Skeletal muscle satellite cell (primary cell): ENCODE measurements around the gene DDX23. TPM values are rescaled to one million over a fixed set of nuclear protein-coding genes. Genes with fewer than 3 reads are reported as not detected.

ENCODE experiments used
- H3K27me3 ChIP-seq: 2 replicates; pipeline ENCODE4 v1.7.0; 2013; ENCODE audit warnings: low read length; ENCODE audit not compliant: control insufficient read depth, insufficient read depth
- H3K36me3 ChIP-seq: 2 replicates; pipeline ENCODE4 v1.7.0; 2013; ENCODE audit warnings: mild to moderate bottlenecking, control low read depth, low read length; ENCODE audit not compliant: insufficient read depth
- H3K4me1 ChIP-seq: 2 replicates; pipeline ENCODE4 v1.7.0; 2013; ENCODE audit warnings: low read length; ENCODE audit not compliant: control insufficient read depth, insufficient read depth
- H3K4me2 ChIP-seq: 2 replicates; pipeline ENCODE4 v1.7.0; 2013; ENCODE audit warnings: mild to moderate bottlenecking, low read length
- H3K4me3 ChIP-seq: 2 replicates; pipeline ENCODE4 v1.7.0; 2013; ENCODE audit warnings: low read length
- H3K9ac ChIP-seq: 2 replicates; pipeline ENCODE4 v1.7.0; 2013; ENCODE audit warnings: mild to moderate bottlenecking, low read depth, low read length, moderate library complexity
- H3K9me3 ChIP-seq: replicated peaks from 2 replicates; pipeline ENCODE4 v1.7.0; 2013; ENCODE audit warnings: mild to moderate bottlenecking, control low read depth, low read length
- total RNA-seq: library from RNA; depleted of rRNA; stranded (reverse); fragments of >200 nt; gene quantifications from 2 replicates; pipeline ENCODE4 v1.2.3, GENCODE V29; 2012; rRNA removed

Gene DDX23
- total RNA-seq: 48.1 and 53.5 TPM in 2 replicates

DNA sequence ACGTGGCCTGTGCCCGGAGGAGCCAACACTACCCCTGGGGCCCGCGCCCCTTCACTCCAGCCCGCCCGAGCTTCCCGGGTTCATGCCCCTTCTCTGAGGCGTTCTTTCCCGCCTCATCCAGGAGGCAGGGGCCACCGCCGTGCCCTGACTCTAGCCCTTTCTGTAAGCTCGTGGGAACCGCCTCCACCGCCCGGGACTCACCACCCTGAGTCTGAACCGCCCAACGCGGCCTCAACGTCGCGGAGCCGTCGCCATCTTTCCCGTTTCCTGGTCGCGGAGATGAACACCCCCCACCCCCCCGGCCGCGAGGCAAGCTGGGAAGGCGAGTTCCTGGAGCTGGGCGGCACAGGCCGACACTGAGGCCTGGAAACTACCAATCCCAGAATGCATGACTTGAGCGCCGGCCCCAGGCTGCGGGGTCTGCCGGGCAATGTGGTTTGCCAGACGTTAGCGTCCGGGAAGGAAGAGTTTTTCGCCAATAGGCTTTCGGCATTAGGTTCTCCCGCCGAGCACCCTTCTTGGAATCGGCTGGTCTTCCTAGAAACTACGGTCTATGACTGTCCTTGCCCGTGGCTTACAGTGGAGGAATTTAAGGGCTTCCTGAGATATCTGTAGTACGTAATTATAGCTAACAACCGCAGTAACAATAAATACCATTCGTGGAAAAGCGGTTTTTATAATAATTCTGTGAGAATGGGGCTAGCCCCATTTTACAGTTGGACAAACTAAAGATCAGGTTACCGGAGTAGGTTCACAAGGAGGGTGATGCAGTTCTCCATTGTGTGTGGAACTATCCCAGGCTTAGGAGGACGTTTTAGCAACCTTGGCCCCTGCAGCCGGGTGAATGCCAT is at the start of gene DDX23:
Gene DDX23, minus strand, starts transcription at position 281 of the 851 bp plus-strand sequence. CDS start 6,381 bp downstream, outside the sequence.
- H3K36me3 ChIP-seq: no peaks in the 10 kb centered on the region
- H3K4me1 ChIP-seq: peaks cover 20% of the 10 kb centered on the region
- H3K9ac ChIP-seq: peak within 1 kb of the TSS; percentile 93
- H3K4me3 ChIP-seq: peak within 1 kb of the TSS; percentile 89
- peak within 1 kb of the TSS; percentile 82 for H3K4me2 ChIP-seq
- peaks cover 7% of the 10 kb centered on the region for H3K27me3 ChIP-seq
- no peaks in the 10 kb centered on the region for H3K9me3 ChIP-seq

DNA sequence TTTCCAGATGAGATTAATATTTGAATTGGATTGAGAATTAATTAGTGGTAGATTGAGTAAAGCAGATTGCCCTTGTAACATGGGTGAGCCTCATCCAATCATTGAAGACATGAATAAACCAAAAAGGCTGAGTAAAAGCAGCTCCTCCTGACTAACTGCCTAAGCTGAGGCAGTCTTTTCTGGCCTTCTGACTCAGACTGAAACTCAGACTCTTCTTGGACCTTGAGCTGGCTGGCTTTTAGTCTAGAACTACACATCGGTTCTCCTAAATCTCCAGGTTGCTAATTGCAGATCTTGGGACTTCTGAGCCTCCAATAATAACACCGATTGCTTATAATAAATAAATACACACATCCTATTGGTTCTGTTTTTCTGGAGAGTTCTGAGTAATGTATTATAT is 49.3 kb upstream of the DDX23 start:
- Histone ChIP-seq H3K4me3 (no peak overlapping the region), H3K9ac (no peak overlapping the region), H3K4me2 (no peak overlapping the region), H3K36me3 (no peaks in the 10 kb centered on the region), H3K4me1 (peaks cover 5% of the 10 kb centered on the region), H3K9me3 (no peaks in the 10 kb centered on the region), H3K27me3 (peaks cover 9% of the 10 kb centered on the region)

DNA sequence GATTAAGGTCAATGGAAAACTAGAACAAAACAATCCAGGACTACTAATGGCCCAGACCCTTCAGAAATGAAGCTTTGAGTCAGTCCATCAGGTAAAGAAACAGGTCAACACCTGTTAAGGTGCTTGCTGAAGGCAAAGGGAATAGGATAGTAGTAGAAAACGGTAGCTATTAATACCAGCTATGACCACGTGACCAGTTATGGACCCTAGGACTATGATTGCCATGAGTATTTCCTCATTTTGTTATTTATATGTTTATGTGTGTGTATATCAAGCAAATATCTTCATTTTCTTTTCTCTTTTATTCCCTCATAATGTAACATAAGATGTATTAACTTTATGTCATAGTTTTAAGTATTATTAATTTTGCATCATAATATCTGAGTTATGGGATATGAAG is 47.7 kb upstream of the DDX23 start:
- Histone ChIP-seq H3K9ac (no peak overlapping the region), H3K4me2 (no peak overlapping the region), H3K36me3 (no peaks in the 10 kb centered on the region)

DNA sequence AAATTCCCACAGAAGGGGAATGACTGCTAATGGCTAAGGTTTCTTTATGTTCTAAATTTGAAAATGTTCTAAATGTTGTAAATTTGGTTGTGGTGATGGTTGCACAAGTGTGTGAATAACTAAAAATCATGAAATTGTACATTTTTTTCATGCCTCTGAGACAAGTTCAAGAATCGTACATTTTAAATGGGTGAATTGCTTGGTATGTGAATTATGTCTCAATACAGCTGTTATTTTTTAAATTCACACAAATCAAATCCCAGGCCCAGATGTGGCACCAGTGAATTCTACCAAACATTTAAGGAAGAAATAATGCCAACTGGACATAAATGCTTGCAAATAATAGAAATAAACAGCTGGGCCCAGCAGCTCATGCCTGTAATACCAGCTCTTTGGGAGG is 42.3 kb upstream of the DDX23 start:
- Histone ChIP-seq H3K36me3 (no peaks in the 10 kb centered on the region), H3K9me3 (no peaks in the 10 kb centered on the region), H3K9ac (no peak overlapping the region), H3K4me1 (peaks cover 6% of the 10 kb centered on the region), H3K27me3 (peaks cover 23% of the 10 kb centered on the region), H3K4me2 (no peak overlapping the region), H3K4me3 (no peak overlapping the region)

More for the DNA sequence above, 47.7 kb upstream of the DDX23 start:
- H3K9me3 ChIP-seq: no peaks in the 10 kb centered on the region
- H3K4me1 ChIP-seq: peaks cover 5% of the 10 kb centered on the region
- H3K27me3 ChIP-seq: peaks cover 9% of the 10 kb centered on the region
- H3K4me3 ChIP-seq: no peak overlapping the region

DNA sequence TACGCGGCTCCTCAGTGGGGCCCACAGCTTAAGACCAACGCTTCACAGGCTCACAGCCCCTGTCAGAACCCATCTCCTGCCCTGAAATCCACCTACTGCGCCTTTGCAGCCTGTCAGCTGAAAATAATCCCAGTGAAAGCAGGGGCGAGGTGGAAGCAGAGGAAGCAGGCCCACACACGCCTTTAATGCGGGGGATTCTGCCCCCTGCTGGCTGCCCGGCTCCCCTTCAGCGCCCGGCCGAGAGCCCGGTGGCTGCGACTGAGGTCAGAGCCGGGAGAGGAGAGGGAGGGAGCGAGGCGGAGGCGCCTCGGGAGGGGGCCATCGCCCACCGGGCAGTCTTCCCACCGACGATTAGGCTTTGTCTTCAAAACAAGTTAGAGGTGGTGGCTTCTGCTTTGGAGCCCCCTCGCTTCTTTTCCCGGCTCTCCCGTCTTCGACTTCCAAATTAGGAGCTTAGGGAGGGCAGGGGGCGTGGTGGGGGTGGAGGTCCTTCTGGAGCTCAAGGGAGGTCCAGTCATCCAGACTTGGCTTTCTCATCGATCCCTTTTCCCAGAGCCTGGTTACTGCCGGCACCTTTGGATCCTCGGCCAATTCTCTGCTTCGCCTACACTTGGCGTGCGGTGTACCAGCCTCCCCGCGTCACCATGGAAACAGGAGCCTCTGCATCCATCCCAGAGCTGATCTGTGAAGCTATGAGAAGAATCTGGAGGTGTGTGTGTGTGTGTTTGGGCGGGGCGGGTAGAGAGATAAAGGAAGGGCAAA is 38.9 kb upstream of the DDX23 start:
- Histone ChIP-seq H3K9me3 (no peaks in the 10 kb centered on the region), H3K9ac (peak overlapping the region; percentile 49), H3K4me2 (peak overlapping the region; percentile 85), H3K27me3 (peaks cover 14% of the 10 kb centered on the region), H3K4me3 (peak overlapping the region; percentile 61), H3K4me1 (peaks cover 6% of the 10 kb centered on the region), H3K36me3 (no peaks in the 10 kb centered on the region)

DNA sequence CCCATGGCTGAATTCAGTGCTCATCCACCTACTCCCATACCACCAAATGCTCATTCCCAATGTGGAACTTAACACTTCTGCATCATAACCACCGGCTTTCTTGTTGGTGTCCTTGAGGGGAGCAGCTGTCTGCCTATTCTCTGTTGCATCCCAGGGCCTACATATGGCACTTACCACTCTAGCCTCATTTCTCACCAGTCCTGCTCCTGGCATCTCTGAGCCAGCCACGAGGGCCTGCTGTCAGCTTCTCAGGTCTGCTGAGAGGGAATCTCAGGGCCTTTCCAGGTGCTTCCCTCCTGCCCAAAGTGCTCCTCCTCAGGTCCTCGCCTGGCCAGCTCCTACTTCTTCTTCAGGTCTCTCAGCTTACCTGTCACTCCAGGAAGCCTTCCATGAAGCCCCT is 37.7 kb upstream of the DDX23 start:
- H3K9ac ChIP-seq: no peak overlapping the region
- H3K4me1 ChIP-seq: peaks cover 6% of the 10 kb centered on the region
- no peaks in the 10 kb centered on the region for H3K36me3 ChIP-seq
- H3K4me3 ChIP-seq: no peak overlapping the region
- no peaks in the 10 kb centered on the region for H3K9me3 ChIP-seq
- H3K27me3 ChIP-seq: peaks cover 16% of the 10 kb centered on the region
- no peak overlapping the region for H3K4me2 ChIP-seq

DNA sequence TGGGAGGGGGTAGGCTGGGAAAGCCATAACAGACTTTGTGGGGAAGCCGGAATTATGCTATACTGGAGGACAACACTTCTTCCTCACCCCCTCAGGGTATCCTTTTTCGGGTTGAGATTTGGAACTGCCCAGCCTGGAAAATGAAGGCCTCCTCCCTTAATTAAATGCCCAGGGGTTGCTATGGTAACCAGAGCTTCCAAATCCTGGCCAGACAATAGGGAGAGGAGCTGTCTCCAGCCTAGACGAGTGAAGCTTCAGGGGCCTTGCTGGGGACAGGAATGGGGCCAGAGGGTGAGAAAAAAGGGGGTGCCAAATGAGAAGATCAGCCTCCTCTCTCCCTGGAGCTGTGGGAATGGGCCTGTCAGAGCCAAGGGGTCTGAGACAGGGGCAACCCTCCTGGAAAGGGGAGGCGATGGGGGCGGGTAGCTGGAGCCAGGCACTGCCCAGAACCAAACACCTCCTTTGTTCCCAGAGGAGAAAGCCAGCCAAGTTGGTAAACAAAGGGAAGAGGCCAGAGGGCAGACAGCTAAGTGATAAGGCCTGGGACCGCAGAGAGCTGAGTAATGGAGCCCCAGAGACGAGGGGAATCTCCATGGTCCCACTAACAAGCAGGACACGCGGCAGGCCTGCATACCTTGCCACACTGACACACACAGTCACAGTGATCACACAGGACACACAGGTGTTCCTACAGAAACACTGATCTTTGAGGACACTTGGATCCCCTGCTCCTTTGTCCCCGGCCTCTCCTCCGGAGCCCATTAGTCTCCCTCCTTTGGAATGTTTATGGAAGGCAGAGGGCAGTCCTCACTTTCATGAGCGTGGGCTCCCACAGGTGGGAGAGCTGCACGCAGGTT is 31.6 kb upstream of the DDX23 start:
- Histone ChIP-seq H3K9ac (no peak overlapping the region), H3K36me3 (no peaks in the 10 kb centered on the region), H3K4me3 (no peak overlapping the region), H3K4me1 (no peaks in the 10 kb centered on the region), H3K27me3 (peaks cover 50% of the 10 kb centered on the region), H3K4me2 (no peak overlapping the region), H3K9me3 (no peaks in the 10 kb centered on the region)

DNA sequence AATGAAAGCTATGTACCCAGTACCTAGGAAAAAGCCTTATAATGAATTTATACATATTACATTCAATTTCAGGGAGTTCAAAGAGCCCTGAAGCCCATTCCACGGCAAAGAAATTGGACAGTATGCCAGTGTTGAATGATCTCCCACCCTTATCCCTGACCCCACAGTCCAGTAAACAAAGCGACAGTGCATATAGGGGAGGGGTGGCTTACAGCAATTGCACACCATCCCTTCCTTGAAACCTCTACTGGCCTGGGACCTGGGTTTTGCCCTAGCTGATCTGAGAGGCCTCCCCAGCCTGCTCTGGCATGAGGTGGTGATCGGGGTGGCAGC is 31.0 kb upstream of the DDX23 start:
- no peaks in the 10 kb centered on the region for H3K9me3 ChIP-seq
- H3K9ac ChIP-seq: no peak overlapping the region
- H3K36me3 ChIP-seq: no peaks in the 10 kb centered on the region
- no peak overlapping the region for H3K4me2 ChIP-seq
- no peak overlapping the region for H3K4me3 ChIP-seq
- peaks cover 53% of the 10 kb centered on the region for H3K27me3 ChIP-seq
- H3K4me1 ChIP-seq: no peaks in the 10 kb centered on the region

DNA sequence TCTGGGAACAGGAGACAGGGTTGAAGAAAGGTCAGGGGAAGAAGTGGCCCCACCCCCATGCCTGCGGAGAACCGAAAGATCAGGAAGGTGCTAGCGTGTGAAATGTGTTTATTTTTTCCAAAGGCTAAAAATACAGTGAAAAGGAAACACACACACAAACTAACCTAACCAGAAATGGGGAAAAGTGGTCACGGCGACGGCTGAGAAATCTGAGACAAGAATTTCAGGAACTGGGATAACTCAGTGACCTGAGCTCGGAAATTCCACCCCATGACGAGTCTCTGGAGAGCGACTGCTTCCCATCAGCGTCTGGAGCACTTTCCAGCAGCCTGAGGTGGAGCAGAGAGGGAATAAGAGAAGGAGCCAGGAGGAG is 30.3 kb upstream of the DDX23 start:
- H3K36me3 ChIP-seq: no peaks in the 10 kb centered on the region
- H3K4me1 ChIP-seq: no peaks in the 10 kb centered on the region
- H3K27me3 ChIP-seq: peaks cover 53% of the 10 kb centered on the region
- H3K9me3 ChIP-seq: no peaks in the 10 kb centered on the region
- no peak overlapping the region for H3K4me3 ChIP-seq
- H3K4me2 ChIP-seq: peak overlapping the region; percentile 34
- no peak overlapping the region for H3K9ac ChIP-seq

DNA sequence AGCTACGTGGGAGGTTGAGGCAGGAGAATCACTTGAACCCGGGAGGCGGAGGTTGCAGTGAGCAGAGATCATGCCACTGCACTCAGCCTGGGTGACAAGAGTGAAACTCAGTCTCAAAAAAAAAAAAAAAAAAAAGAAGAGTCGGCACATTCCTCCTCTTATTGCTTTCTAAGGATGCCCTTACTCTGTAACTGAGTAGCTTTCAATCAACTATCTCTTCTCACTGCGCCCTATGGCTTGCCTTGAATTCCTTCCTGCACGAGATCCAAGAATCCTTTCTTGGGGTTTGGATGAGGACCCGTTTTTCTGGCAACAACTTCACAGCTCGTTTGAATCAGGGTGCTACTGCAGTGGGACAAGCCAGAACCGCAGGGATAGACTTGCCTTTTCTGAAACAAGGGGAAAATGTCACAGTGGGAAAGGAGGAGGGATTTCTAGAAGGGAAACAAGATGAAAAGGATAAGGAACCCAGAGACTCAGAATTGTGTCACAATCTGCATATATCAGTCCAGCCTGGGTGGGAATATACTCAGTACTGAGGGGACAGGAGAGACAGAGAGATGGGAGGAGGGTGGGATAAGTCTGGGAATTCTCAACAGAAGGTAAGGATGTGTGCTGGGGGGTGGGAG is 29.8 kb upstream of the DDX23 start:
- no peak overlapping the region for H3K4me3 ChIP-seq
- no peaks in the 10 kb centered on the region for H3K36me3 ChIP-seq
- peaks cover 53% of the 10 kb centered on the region for H3K27me3 ChIP-seq
- no peak overlapping the region for H3K9ac ChIP-seq
- H3K4me1 ChIP-seq: no peaks in the 10 kb centered on the region
- H3K9me3 ChIP-seq: no peaks in the 10 kb centered on the region
- no peak overlapping the region for H3K4me2 ChIP-seq

DNA sequence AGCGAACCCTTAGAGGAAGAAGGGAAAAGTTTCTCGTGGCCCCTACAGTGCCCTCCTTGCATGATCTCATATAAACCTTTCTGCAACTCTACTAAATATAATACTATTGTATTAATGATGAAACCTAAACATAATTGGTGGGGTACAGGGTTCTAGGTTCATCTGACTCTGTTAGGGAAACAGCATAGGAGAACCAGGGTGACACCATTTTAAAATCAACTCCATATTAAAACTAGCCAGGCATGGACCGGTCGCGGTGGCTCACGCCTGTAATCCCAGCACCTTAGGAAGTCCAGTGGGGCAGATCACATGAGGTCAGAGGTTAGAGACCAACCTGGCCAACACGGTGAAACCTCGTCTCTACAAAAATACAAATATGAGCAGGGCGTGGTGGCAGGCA is 28.7 kb upstream of the DDX23 start:
- Histone ChIP-seq H3K4me1 (no peaks in the 10 kb centered on the region), H3K4me3 (no peak overlapping the region), H3K9me3 (no peaks in the 10 kb centered on the region), H3K36me3 (no peaks in the 10 kb centered on the region), H3K4me2 (no peak overlapping the region), H3K27me3 (peaks cover 53% of the 10 kb centered on the region), H3K9ac (no peak overlapping the region)
